ENCODE results near the gene BCO2. TPM values are rescaled to one million over a fixed set of nuclear protein-coding genes. Genes with fewer than 3 reads are reported as not detected.

BCO2 gene
- total and polyA plus RNA-seq, 8 donors, result 0.87 to 21.8 (median 1.8) TPM; not detected in 1

DNA sequence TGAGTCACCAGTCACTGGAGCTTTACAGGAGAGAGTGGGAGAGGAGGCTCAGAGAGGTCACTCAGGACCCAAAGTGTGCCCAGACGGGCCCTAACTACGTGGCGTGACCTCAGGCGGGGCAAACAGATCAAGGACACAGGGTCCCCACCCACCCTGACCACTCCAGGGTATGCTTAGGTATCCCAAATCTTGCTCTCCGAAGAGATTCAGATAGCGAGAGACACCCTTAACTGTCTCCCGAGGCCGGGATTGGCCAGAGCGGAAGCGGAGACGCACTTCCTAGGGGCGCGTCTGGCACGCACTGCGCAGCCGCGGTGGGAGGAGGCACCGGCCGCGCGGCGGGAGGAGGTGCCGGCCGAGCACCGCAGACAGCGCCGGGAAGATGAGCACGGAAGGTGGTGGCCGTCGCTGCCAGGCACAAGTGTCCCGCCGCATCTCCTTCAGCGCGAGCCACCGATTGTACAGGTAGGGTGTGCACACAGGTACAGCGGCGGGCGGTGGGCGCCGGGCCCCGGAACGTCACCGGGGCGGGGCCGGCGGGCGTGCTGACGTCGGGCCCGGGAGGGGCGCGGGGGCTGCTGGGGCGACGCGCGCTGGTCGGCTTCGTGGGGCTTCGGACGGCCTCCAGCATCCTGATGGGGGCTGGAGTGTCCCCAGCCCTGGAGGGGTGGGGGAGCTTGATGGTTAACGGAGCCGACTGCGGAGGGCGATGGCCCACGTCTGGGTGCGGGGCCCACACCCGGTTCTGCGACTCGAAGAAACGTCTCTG lies 50.9 kb downstream of the BCO2 start, which contains the start of gene PTS:
Gene PTS (plus strand): TSS at position 367 of the 769 bp plus-strand sequence. CDS start 16 bp downstream, at position 383.
- H3K4me1 ChIP-seq, result peaks cover 14 to 56% (median 34%) of the 10 kb centered on the region in 4 donors
- 0 to 1% (median 0%) methylated on average over 16 to 70 of the region's 70 CpGs for WGBS, 5 donors
- H3K27me3 ChIP-seq, result no peaks in the 10 kb centered on the region
- peak within 1 kb of the TSS; percentile 95 to 98 (median 96) for H3K27ac ChIP-seq
- peak within 1 kb of the TSS; percentile 55 to 73 (median 62) for H3K4me3 ChIP-seq
- intact Hi-C loops (cut with DNase I; ENCODE audit: low total_unique reads), result no loop called here
- peak in 2 of 4 donors; percentile 54 to 72 for TF ChIP-seq POLR2A (IDR thresholded peaks at IDR 0.05)
- peak; percentile 90 to 99 (median 97) for TF ChIP-seq POLR2AphosphoS5 (IDR thresholded peaks at IDR 0.05)
- TF ChIP-seq, protein P1, sequence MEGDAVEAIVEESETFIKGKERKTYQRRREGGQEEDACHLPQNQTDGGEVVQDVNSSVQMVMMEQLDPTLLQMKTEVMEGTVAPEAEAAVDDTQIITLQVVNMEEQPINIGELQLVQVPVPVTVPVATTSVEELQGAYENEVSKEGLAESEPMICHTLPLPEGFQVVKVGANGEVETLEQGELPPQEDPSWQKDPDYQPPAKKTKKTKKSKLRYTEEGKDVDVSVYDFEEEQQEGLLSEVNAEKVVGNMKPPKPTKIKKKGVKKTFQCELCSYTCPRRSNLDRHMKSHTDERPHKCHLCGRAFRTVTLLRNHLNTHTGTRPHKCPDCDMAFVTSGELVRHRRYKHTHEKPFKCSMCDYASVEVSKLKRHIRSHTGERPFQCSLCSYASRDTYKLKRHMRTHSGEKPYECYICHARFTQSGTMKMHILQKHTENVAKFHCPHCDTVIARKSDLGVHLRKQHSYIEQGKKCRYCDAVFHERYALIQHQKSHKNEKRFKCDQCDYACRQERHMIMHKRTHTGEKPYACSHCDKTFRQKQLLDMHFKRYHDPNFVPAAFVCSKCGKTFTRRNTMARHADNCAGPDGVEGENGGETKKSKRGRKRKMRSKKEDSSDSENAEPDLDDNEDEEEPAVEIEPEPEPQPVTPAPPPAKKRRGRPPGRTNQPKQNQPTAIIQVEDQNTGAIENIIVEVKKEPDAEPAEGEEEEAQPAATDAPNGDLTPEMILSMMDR (IDR thresholded peaks at IDR 0.05), result no peak
- no peaks in the 10 kb centered on the region for H3K9me3 ChIP-seq
- peak; percentile 89 to 97 for DNase-seq
- H3K36me3 ChIP-seq, result peaks cover 0 to 27% (median 22%) of the 10 kb centered on the region in 4 donors

DNA sequence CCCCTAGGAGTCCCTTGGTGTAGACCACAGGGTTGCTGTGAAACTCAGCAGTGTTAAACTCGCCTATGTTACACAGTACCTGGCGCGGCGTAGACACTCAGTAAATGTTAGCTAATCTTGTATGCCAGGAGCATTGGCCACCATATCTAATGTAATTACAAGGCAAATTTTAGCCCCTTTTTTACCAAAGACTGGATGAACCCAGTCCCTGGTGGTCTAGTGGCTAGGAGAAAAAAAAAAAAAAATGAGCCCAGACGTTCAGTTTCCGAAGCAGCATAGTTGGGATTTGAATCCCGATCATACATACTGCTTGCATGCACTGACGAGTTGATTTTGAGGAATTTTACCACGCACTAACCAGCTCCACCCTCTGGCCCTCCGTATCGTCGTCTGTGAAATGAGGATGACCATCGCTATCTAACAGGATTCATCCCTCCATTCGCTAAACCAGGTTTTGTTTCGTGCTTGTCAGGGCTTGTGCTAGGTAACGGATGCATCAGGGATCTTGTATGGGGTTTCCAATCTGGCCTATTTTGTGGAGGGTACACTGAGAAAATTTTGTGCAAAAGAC lies 51.6 kb downstream of the BCO2 start:
- Histone ChIP-seq H3K27ac (peak overlapping the region; percentile 95 to 98 (median 96)), H3K9me3 (no peaks in the 10 kb centered on the region), H3K4me1 (peaks cover 10 to 50% (median 31%) of the 10 kb centered on the region in 4 donors), H3K27me3 (no peaks in the 10 kb centered on the region), H3K36me3 (peaks cover 0 to 34% (median 27%) of the 10 kb centered on the region in 4 donors), H3K4me3 (peak overlapping the region; percentile 55 to 73 (median 62))
- 4 to 8% (median 7%) methylated on average over 16 of the region's 16 CpGs for WGBS, 5 donors
- DNase-seq, result peak in 1 of 2 donors; percentile 58
- intact Hi-C loops (cut with DNase I; ENCODE audit: low total_unique reads), result no loop called here
- TF ChIP-seq, protein P1 (IDR thresholded peaks at IDR 0.05), result no peak
- TF ChIP-seq POLR2A (IDR thresholded peaks at IDR 0.05) (no peak), POLR2AphosphoS5 (IDR thresholded peaks at IDR 0.05) (no peak), EP300 (IDR thresholded peaks at IDR 0.05) (no peak)

DNA sequence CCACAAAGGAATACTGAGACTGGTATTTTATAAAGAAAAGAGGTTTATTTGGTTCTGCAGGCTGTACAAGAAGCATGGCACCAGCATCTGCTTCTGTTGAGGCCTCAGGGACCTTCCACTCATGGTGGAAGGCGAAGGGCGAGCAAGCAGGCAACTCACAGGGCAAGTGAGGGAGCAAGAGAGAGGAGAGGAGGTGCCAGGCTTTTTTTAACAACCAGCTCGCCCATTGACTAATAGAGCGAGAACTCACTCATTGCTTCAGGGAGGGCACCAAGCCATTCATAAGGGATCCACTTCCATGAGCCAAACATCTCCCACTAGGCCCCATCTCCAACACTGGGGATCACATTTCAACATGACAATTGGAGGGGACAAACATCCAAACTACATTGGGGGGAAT lies 52.2 kb downstream of the BCO2 start:
- H3K36me3 ChIP-seq, result peaks cover 0 to 37% (median 31%) of the 10 kb centered on the region in 4 donors
- TF ChIP-seq POLR2A (IDR thresholded peaks at IDR 0.05) (no peak), EP300 (IDR thresholded peaks at IDR 0.05) (no peak), POLR2AphosphoS5 (IDR thresholded peaks at IDR 0.05) (no peak)
- TF ChIP-seq, protein P1 (IDR thresholded peaks at IDR 0.05), result no peak
- H3K4me1 ChIP-seq, result peaks cover 7 to 51% (median 30%) of the 10 kb centered on the region in 4 donors
- H3K27ac ChIP-seq, result peak overlapping the region in 4 of 5 donors; percentile 95 to 98 (median 96)
- H3K9me3 ChIP-seq, result no peaks in the 10 kb centered on the region
- DNase-seq, result no peak
- H3K27me3 ChIP-seq, result no peaks in the 10 kb centered on the region
- H3K4me3 ChIP-seq, result peak overlapping the region; percentile 55 to 73 (median 62)
- 59 to 69% (median 62%) methylated on average over 4 of the region's 4 CpGs for WGBS, 5 donors
- intact Hi-C loops (cut with DNase I; ENCODE audit: low total_unique reads), result no loop called here

DNA sequence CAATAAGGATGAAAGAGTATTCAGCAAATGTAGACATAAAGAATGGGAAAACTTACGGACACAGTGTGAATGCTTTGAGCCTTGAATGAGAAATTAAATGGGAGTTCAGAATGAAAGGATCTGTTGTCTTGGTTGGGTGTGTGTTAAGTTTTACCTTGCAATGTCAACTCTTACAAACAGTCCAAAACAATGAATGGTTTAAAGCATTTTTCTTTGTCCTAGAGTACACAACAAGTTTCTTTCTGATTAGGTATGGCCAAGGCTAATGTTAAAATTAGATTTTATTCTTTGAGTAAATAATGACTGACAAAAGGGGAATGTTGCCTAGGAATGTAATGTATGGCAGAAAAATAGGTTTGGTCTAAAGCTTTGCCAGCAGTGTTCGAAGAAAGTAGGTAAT lies 53.4 kb downstream of the BCO2 start:
- DNase-seq, result peak in 1 of 2 donors; percentile 39
- TF ChIP-seq POLR2AphosphoS5 (IDR thresholded peaks at IDR 0.05) (no peak), EP300 (IDR thresholded peaks at IDR 0.05) (no peak), POLR2A (IDR thresholded peaks at IDR 0.05) (no peak)
- TF ChIP-seq, protein P1 (IDR thresholded peaks at IDR 0.05), result no peak
- Histone ChIP-seq H3K4me1 (peaks cover 7 to 55% (median 30%) of the 10 kb centered on the region in 4 donors), H3K9me3 (no peaks in the 10 kb centered on the region), H3K36me3 (peaks cover 0 to 45% (median 39%) of the 10 kb centered on the region in 4 donors), H3K27me3 (no peaks in the 10 kb centered on the region), H3K27ac (peak overlapping the region in 3 of 5 donors; percentile 95 to 98 (median 97)), H3K4me3 (no peak overlapping the region)
- WGBS, 5 donors, result 45 to 60% (median 51%) methylated on average over 2 of the region's 2 CpGs
- intact Hi-C loops (cut with DNase I; ENCODE audit: low total_unique reads), result no loop called here
